OCI-LY3 (cell line): ENCODE data around the gene NANOG.

Source experiments
- EZH2phosphoT487 ChIP-seq: fragments of 200-600 bp; shearing (Covaris generic); IDR thresholded peaks from 2 replicates; pipeline ENCODE4 v1.6.1; 2018; ENCODE audit warnings: antibody characterized with exemption, mixed run types, low read depth
- TF ChIP-seq, protein P1 (sequence below): fragments of 200-600, 300-600 bp; sonication (generic); IDR thresholded peaks from 2 replicates; pipeline ENCODE4 v1.5.1; 2014; ENCODE audit warnings: antibody characterized with exemption, low read length, low read depth

DNA sequence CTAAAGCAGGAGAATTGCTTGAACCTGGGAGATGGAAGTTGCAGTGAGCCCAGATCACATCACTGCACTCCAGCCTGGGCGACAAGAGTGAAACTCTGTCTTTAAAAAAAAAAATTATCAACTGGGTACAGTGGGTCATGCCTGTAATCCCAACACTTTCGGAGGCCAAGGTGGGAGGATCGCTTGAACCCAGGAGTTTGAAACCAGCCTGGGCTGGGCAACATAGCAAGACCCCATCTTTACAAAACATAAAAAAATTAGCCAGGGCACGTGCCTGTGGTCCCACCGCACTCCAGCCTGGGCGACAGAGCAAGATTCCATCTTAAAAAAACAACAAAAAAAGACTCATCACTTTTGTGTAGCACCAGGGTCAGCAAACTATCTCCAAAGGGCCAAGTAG lies 7.1 kb upstream of the NANOG start:
- TF ChIP-seq, protein P1, sequence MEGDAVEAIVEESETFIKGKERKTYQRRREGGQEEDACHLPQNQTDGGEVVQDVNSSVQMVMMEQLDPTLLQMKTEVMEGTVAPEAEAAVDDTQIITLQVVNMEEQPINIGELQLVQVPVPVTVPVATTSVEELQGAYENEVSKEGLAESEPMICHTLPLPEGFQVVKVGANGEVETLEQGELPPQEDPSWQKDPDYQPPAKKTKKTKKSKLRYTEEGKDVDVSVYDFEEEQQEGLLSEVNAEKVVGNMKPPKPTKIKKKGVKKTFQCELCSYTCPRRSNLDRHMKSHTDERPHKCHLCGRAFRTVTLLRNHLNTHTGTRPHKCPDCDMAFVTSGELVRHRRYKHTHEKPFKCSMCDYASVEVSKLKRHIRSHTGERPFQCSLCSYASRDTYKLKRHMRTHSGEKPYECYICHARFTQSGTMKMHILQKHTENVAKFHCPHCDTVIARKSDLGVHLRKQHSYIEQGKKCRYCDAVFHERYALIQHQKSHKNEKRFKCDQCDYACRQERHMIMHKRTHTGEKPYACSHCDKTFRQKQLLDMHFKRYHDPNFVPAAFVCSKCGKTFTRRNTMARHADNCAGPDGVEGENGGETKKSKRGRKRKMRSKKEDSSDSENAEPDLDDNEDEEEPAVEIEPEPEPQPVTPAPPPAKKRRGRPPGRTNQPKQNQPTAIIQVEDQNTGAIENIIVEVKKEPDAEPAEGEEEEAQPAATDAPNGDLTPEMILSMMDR: no peak
- no peak for TF ChIP-seq EZH2phosphoT487
